PFSK-1 (cell line): ENCODE measurements around the gene TLR10.

Source experiments
- SIN3A ChIP-seq: IDR thresholded peaks from 2 replicates; pipeline ENCODE4 v1.6.1; 2012; ENCODE audit warnings: mild to moderate bottlenecking, low read length, moderate library complexity, borderline replicate concordance; ENCODE audit not compliant: insufficient read depth
- TAF1 ChIP-seq: IDR thresholded peaks from 2 replicates; pipeline ENCODE4 v1.6.1; 2012; ENCODE audit warnings: low read length, control low read depth, borderline replicate concordance; ENCODE audit not compliant: insufficient read depth

DNA sequence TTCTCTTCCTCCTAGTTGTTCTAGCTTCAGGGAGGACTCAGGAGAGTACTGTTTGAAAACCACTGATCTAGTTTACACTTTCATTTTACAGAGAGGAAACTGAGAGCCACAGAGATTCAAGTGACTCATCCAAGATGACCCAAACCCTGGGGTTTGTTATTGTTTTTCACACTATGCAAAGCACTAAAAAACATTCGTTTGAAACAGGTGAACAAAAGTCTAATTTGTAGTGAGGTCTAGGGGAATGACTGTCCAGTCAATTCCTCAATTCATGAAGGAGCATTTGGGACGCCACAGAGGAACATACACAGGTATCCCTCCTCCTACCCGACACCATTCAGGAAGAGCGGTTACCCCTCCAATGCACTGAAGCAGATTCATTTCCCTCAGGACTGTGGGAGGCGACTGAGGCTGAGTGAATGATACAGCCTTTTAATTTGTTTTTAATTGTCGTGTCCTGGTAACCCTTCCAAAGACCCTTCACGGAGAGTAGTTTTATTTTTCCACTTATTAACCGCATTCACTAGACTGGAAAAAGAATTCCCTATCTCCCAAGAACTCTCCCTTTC is 30.3 kb downstream of the TLR10 start:
- TF ChIP-seq SIN3A (no peak; the same call in 1 of the 2 replicates), TAF1 (no peak)
